CD4-positive, alpha-beta T cell treated with Interleukin-10 for 1 hour (primary cell): ENCODE measurements around the gene MRAP2.

Experiments used
- DNase-seq: peaks from one replicate; pipeline ENCODE4 v3.0.0-alpha.2; 2020

The MRAP2 gene

GRCh38 chr6:84136364-84137050, 102.9 kb downstream of the MRAP2 start:
- DNase-seq: no peak

GRCh38 chr6:84137051-84137375, 103.4 kb downstream of the MRAP2 start:
- DNase-seq: no peak

GRCh38 chr6:84137989-84138575, 104.5 kb downstream of the MRAP2 start:
- DNase-seq: no peak

- DNase-seq: no peak
Observed at GRCh38 chr6:84139311-84139710, 105.7 kb downstream of the MRAP2 start.
